Sciatic nerve (tissue), 2 donors: ENCODE data around the gene ZNF644. TPM values are rescaled to one million over a fixed set of nuclear protein-coding genes. Genes with fewer than 3 reads are reported as not detected.

Source experiments
- ATAC-seq: fragments of 200-7000 bp; cut with Tn5 transposase; one replicate; pipeline ENCODE4 v1.9.1; 2020; ENCODE audit warnings: mild to moderate bottlenecking, moderate library complexity
- DNase-seq: peaks from one replicate; pipeline ENCODE4 v3.0.0-alpha.2; 2020; ENCODE audit warnings: low spot score
- intact Hi-C: fragments of 100-400 bp; cut with DNase I; formaldehyde crosslinking; loops from one replicate; pipeline ENCODE4 v1.14.2; 2022
- total RNA-seq: library from RNA; stranded (reverse); fragmentation: NEBNext Ultra II Directional; extraction: Animal tissue kit (Norgen Biotek cat#: 25700); gene quantifications from one replicate; pipeline ENCODE4 v1.2.1, GENCODE V29; 2021
- donor health status: DM: no; HTN: no; CAD: no.
- donor health status: DM: no; HTN: no; CAD: no.

The ZNF644 gene
- total RNA-seq, 1 donor from 2014 or later = 88.5 TPM

GRCh38 chr1:90995311-90995894 lies 26.4 kb downstream of the ZNF644 start:
- no peak for ATAC-seq
- intact Hi-C loops = no loop called here
- DNase-seq = no peak

- no peak for ATAC-seq
- no peak for DNase-seq
- intact Hi-C loops = no loop called here
Observed at GRCh38 chr1:90994461-90994860, 27.4 kb downstream of the ZNF644 start.

- DNase-seq (no peak), ATAC-seq (no peak)
- intact Hi-C loops = no loop called here
Observed at GRCh38 chr1:90993245-90993644, 28.6 kb downstream of the ZNF644 start.

GRCh38 chr1:90990779-90991178 lies 31.1 kb downstream of the ZNF644 start:
- intact Hi-C loops = no loop called here
- ATAC-seq (no peak), DNase-seq (no peak)

GRCh38 chr1:90989990-90990389 lies 31.8 kb downstream of the ZNF644 start:
- no peak for DNase-seq
- no peak for ATAC-seq
- intact Hi-C loops = no loop called here

- intact Hi-C loops = no loop called here
Observed at GRCh38 chr1:90989302-90989701, 32.5 kb downstream of the ZNF644 start.

GRCh38 chr1:90987841-90988240 lies 34.0 kb downstream of the ZNF644 start:
- DNase-seq = no peak
- intact Hi-C loops = no loop called here
- ATAC-seq = no peak

More at GRCh38 chr1:90989302-90989701, 32.5 kb downstream of the ZNF644 start:
- DNase-seq (no peak), ATAC-seq (no peak)

- DNase-seq (no peak), ATAC-seq (no peak)
- intact Hi-C loops = no loop called here
Observed at GRCh38 chr1:90986953-90987352, 34.9 kb downstream of the ZNF644 start.

- no peak for DNase-seq
- no peak for ATAC-seq
- intact Hi-C loops = no loop called here
Observed at GRCh38 chr1:90977522-90977921, 44.3 kb downstream of the ZNF644 start.

- no peak for DNase-seq
- no peak for ATAC-seq
- intact Hi-C loops = no loop called here
Observed at GRCh38 chr1:90973897-90974798, 47.7 kb downstream of the ZNF644 start.

- DNase-seq (no peak), ATAC-seq (no peak)
- intact Hi-C loops = no loop called here
Observed at GRCh38 chr1:90970208-90970607, 51.6 kb downstream of the ZNF644 start.

GRCh38 chr1:90969241-90969640 lies 52.6 kb downstream of the ZNF644 start:
- no peak for ATAC-seq
- no peak for DNase-seq
- intact Hi-C loops = no loop called here

GRCh38 chr1:90964444-90965035 lies 57.3 kb downstream of the ZNF644 start:
- ATAC-seq = no peak
- intact Hi-C loops = no loop called here
- no peak for DNase-seq

GRCh38 chr1:90963651-90964050 lies 58.2 kb downstream of the ZNF644 start:
- intact Hi-C loops = no loop called here
- ATAC-seq (no peak), DNase-seq (no peak)

GRCh38 chr1:90963236-90963635 lies 58.6 kb downstream of the ZNF644 start:
- ATAC-seq (no peak), DNase-seq (no peak)
- intact Hi-C loops = no loop called here

- no peak for ATAC-seq
- DNase-seq = no peak
- intact Hi-C loops = no loop called here
Observed at GRCh38 chr1:90959352-90960206, 62.3 kb downstream of the ZNF644 start.

GRCh38 chr1:90957497-90957896 lies 64.3 kb downstream of the ZNF644 start:
- intact Hi-C loops = no loop called here
- ATAC-seq = no peak
- no peak for DNase-seq

GRCh38 chr1:90955769-90956168 lies 66.1 kb downstream of the ZNF644 start:
- intact Hi-C loops = no loop called here
- ATAC-seq = no peak
- DNase-seq = no peak

- DNase-seq = no peak
- ATAC-seq = no peak
- intact Hi-C loops = no loop called here
Observed at GRCh38 chr1:90952906-90953305, 68.9 kb downstream of the ZNF644 start.
